ENCODE results near the gene OSBP2. TPM values are rescaled to one million over a fixed set of nuclear protein-coding genes. Genes with fewer than 3 reads are reported as not detected.

The OSBP2 gene
- total RNA-seq, 2 experiments from 2014 or later = 0.58 to 0.72 TPM

- H3K27ac Mint-ChIP-seq = no peak overlapping the region
- POLR2A ChIA-PET = interaction anchor here (0.7 kb wide), 1 partner anchor 40 kb away, joined by 3 read pairs; no protein-coding TSS in a partner anchor
- no peak for DNase-seq
Measured at GRCh38 chr22:30859714-30860095, 165.0 kb downstream of the OSBP2 start.

DNA sequence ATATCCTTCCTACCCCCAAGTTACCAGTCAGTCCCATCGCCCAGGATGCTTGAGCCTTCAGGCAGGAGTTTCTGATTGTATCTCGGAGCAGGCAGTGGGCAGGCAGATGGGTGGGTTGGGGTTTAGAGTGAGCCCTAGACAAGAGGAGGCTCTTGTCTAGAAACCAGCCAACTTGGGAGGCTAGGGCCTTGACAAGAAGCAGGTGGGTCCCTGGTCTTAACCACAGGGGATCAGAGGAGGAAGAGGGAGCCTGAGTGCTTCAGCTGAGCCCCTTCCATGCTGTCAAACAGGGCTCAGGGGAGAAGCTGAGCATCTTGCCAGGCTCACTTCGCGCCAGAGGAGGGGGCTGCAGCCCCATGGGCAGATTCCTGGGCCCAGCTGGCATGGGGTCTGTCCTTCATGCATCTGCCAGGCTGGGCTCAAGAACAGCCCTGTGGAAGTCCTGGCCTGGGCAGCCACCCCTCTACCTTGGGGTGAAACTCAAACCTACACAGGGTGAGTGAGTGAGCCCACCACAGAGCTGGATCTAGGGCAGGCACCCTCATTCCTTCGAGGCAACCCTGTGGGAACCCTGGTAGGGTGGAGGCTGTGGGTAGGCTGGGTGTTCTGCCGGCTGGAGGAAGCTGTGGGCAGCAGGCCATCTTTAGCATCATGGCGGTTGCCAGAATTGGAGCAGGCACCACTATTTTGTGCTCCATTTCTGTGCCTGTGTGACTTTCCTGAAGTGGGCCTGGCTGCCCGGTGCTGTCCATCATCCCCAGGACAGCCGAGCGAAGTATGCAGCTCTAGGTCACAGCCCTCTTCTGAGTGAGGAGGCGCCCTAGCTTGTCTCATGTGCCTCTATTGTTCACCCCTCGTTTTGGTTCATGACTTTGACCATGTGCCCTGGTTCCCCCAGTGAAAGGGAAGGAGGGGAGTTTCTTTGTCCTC lies 165.8 kb downstream of the OSBP2 start:
- H3K4me1 Mint-ChIP-seq (ENCODE audit: low read depth) = no peaks in the 10 kb centered on the region
- intact Hi-C loops (cut with micrococcal nuclease) = no loop called here
- DNase-seq (no peak), ATAC-seq (no peak)
- H3K27me3 Mint-ChIP-seq = no peaks in the 10 kb centered on the region
- H3K9me3 Mint-ChIP-seq = no peaks in the 10 kb centered on the region
- H3K4me3 Mint-ChIP-seq = no peak overlapping the region
- ChIA-PET CTCF (interaction anchor here (1.1 to 1.4 kb wide), 2 partner anchors 30 to 60 kb away, joined by 3 read pairs; no protein-coding TSS in a partner anchor), POLR2A (no interaction called here)
- no peak overlapping the region for H3K27ac Mint-ChIP-seq
- TF ChIP-seq CTCF (IDR thresholded peaks at IDR 0.05) = no peak
- H3K36me3 Mint-ChIP-seq (ENCODE audit: low read depth) = no peaks in the 10 kb centered on the region

More at GRCh38 chr22:30859714-30860095, 165.0 kb downstream of the OSBP2 start:
- no peak for ATAC-seq
- CTCF ChIA-PET = interaction anchor here (1.1 to 1.4 kb wide), 2 partner anchors 31 to 61 kb away, joined by 3 read pairs; no protein-coding TSS in a partner anchor
- Mint-ChIP-seq H3K4me1 (ENCODE audit: low read depth) (no peaks in the 10 kb centered on the region), H3K36me3 (ENCODE audit: low read depth) (no peaks in the 10 kb centered on the region), H3K27me3 (no peaks in the 10 kb centered on the region), H3K4me3 (no peak overlapping the region), H3K9me3 (peaks cover under 1% of the 10 kb centered on the region)
- intact Hi-C loops (cut with micrococcal nuclease) = no loop called here
- TF ChIP-seq CTCF (IDR thresholded peaks at IDR 0.05) = no peak

- intact Hi-C loops (cut with micrococcal nuclease) = no loop called here
- TF ChIP-seq CTCF (IDR thresholded peaks at IDR 0.05) = no peak
- no peaks in the 10 kb centered on the region for H3K4me1 Mint-ChIP-seq (ENCODE audit: low read depth)
- no peak for ATAC-seq
- DNase-seq = no peak
- H3K36me3 Mint-ChIP-seq (ENCODE audit: low read depth) = no peaks in the 10 kb centered on the region
- no peaks in the 10 kb centered on the region for H3K9me3 Mint-ChIP-seq
- POLR2A ChIA-PET = no interaction called here
- H3K4me3 Mint-ChIP-seq = no peak overlapping the region
- CTCF ChIA-PET = no interaction called here
- no peaks in the 10 kb centered on the region for H3K27me3 Mint-ChIP-seq
- no peak overlapping the region for H3K27ac Mint-ChIP-seq
Measured at GRCh38 chr22:30861131-30861530, 166.5 kb downstream of the OSBP2 start.

- Mint-ChIP-seq H3K9me3 (no peaks in the 10 kb centered on the region), H3K4me3 (no peak overlapping the region), H3K27me3 (no peaks in the 10 kb centered on the region), H3K36me3 (ENCODE audit: low read depth) (no peaks in the 10 kb centered on the region), H3K4me1 (ENCODE audit: low read depth) (peaks cover 1% of the 10 kb centered on the region), H3K27ac (no peak overlapping the region)
- ATAC-seq = no peak
- CTCF ChIA-PET = no interaction called here
- no peak for DNase-seq
- intact Hi-C loops (cut with micrococcal nuclease) = no loop called here
- POLR2A ChIA-PET = no interaction called here
- TF ChIP-seq CTCF (IDR thresholded peaks at IDR 0.05) = no peak
Measured at GRCh38 chr22:30861688-30862552, 167.2 kb downstream of the OSBP2 start.

All from activated CD8-positive, alpha-beta T cell treated with anti-CD3 and anti-CD28 coated beads for 36 hours (primary cell).